Sigmoid colon (tissue), 7 donors: Measurements from ENCODE around the gene CBFA2T3. TPM values are rescaled to one million over a fixed set of nuclear protein-coding genes. Genes with fewer than 3 reads are reported as not detected.

Experiments
- DNase-seq: peaks from one replicate; pipeline ENCODE4 v3.0.0-alpha.2; 2019
- H3K27ac ChIP-seq, 4 donors: fragments of 200-600 bp; sonication (generic); one replicate each; pipeline ENCODE4 v1.5.1; 2016 to 2019; ENCODE audit warnings: mild to moderate bottlenecking in 1 of 4
- H3K27me3 ChIP-seq, 3 donors: fragments of 200-600 bp; sonication (generic); one replicate each; pipeline ENCODE4 v1.5.1; 2019; ENCODE audit warnings: mild to moderate bottlenecking in 1 of 3
- H3K36me3 ChIP-seq, 4 donors: fragments of 200-600 bp; sonication (generic); one replicate each; pipeline ENCODE4 v1.5.1; 2016 to 2019
- H3K4me1 ChIP-seq, 4 donors: fragments of 200-600 bp; sonication (generic); one replicate each; pipeline ENCODE4 v1.5.1; 2017 to 2019
- H3K4me3 ChIP-seq, 4 donors: fragments of 200-600 bp; sonication (generic); one replicate each; pipeline ENCODE4 v1.5.1; 2017 to 2019; ENCODE audit warnings: mild to moderate bottlenecking in 2 of 4, moderate library complexity in 1 of 4
- H3K9me3 ChIP-seq, 4 donors: fragments of 200-600 bp in 3 of 4; sonication (generic) in 3 of 4; one replicate each; pipeline versions ENCODE4 v1.5.1 to v1.6.1; 2013 to 2019
- EP300 ChIP-seq, 4 donors: sonication (generic); formaldehyde crosslinking; IDR thresholded peaks; one replicate each; pipeline ENCODE4 v1.6.1; 2017; ENCODE audit warnings: antibody characterized with exemption in 4 of 4
- POLR2A ChIP-seq, 2 donors: fragments of 450-650 bp; IDR thresholded peaks; one replicate each; pipeline ENCODE4 v1.6.1; 2016; ENCODE audit warnings: antibody characterized with exemption in 2 of 2, mild to moderate bottlenecking in 2 of 2, moderate library complexity in 2 of 2
- POLR2AphosphoS5 ChIP-seq, 4 donors: sonication (generic); formaldehyde crosslinking; IDR thresholded peaks; one replicate each; pipeline ENCODE4 v1.6.1; 2017; ENCODE audit warnings: antibody characterized with exemption in 4 of 4
- WGBS, 2 donors: extraction: QIAGEN DNeasy Blood & Tissue Kit; methylation state at CpG; one replicate each; pipeline ENCODE4 v1.1.7; 2013; 5-methylcytosine and 5-hydroxymethylcytosine counted together
- intact Hi-C: fragments of 100-400 bp; cut with DNase I; formaldehyde crosslinking; loops from one replicate; pipeline ENCODE4 v1.15.1; 2023
- polyA plus RNA-seq, 3 donors: library from polyadenylated mRNA; stranded (reverse); fragments of 200-250 nt; gene quantifications; one replicate each; pipeline ENCODE4 v1.2.3, GENCODE V29; 2013
- total RNA-seq, 4 donors: library from RNA; depleted of rRNA; stranded (reverse); fragments of >200 nt; gene quantifications; one replicate each; pipeline ENCODE4 v1.1.0, GENCODE V29; 2016
- TF ChIP-seq, protein P1 (sequence below), 4 experiments: fragments of 450-650 bp in 3 of 4; fragments of 200-600 bp in 1 of 4; IDR thresholded peaks; one replicate each; pipeline ENCODE4 v1.5.1; 2016 to 2019; ENCODE audit warnings: antibody characterized with exemption in 4 of 4, mild to moderate bottlenecking in 3 of 4, moderate library complexity in 2 of 4
- donor health status: healthy with polysubstance abuse.
- donor health status: Bipolar disorder and iron deficiency.
- donor health status: healthy.

The CBFA2T3 gene
- total and polyA plus RNA-seq, 7 donors = 0.95 to 26.8 (median 4.3) TPM

DNA sequence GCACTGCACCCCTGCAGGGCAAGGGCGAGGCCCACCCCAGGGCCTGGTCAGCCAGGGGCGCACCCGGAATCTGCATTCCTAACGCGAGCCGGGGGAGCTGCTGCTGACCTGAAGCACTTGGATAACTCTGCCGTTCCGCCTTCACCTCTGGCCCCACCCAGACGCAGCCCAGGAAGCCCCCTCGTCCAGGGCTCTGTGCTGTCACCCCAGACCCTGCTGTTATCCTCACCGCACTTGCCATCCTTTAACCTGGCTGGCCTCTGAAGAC is 97.3 kb downstream of the CBFA2T3 start:
- no peak overlapping the region for H3K4me3 ChIP-seq
- H3K9me3 ChIP-seq = no peaks in the 10 kb centered on the region
- H3K4me1 ChIP-seq = peaks cover 0 to 9% (median 0%) of the 10 kb centered on the region in 4 donors
- DNase-seq = no peak
- intact Hi-C loops = no loop called here
- H3K27me3 ChIP-seq = peaks cover 4 to 40% (median 25%) of the 10 kb centered on the region in 3 donors
- H3K36me3 ChIP-seq = no peaks in the 10 kb centered on the region
- H3K27ac ChIP-seq = no peak overlapping the region
- WGBS, 2 donors = 53 to 79% methylated on average over 11 of the region's 11 CpGs
- no peak for TF ChIP-seq POLR2A (IDR thresholded peaks at IDR 0.05)
- TF ChIP-seq EP300 (IDR thresholded peaks at IDR 0.05) = no peak
- TF ChIP-seq, protein P1, sequence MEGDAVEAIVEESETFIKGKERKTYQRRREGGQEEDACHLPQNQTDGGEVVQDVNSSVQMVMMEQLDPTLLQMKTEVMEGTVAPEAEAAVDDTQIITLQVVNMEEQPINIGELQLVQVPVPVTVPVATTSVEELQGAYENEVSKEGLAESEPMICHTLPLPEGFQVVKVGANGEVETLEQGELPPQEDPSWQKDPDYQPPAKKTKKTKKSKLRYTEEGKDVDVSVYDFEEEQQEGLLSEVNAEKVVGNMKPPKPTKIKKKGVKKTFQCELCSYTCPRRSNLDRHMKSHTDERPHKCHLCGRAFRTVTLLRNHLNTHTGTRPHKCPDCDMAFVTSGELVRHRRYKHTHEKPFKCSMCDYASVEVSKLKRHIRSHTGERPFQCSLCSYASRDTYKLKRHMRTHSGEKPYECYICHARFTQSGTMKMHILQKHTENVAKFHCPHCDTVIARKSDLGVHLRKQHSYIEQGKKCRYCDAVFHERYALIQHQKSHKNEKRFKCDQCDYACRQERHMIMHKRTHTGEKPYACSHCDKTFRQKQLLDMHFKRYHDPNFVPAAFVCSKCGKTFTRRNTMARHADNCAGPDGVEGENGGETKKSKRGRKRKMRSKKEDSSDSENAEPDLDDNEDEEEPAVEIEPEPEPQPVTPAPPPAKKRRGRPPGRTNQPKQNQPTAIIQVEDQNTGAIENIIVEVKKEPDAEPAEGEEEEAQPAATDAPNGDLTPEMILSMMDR (IDR thresholded peaks at IDR 0.05) = no peak
- TF ChIP-seq POLR2AphosphoS5 (IDR thresholded peaks at IDR 0.05) = no peak

- no peaks in the 10 kb centered on the region for H3K36me3 ChIP-seq
- no peaks in the 10 kb centered on the region for H3K9me3 ChIP-seq
- peaks cover 0 to 9% (median 0%) of the 10 kb centered on the region in 4 donors for H3K4me1 ChIP-seq
- no peak overlapping the region for H3K27ac ChIP-seq
- DNase-seq = no peak
- intact Hi-C loops = no loop called here
- peaks cover 4 to 40% (median 25%) of the 10 kb centered on the region in 3 donors for H3K27me3 ChIP-seq
- TF ChIP-seq EP300 (IDR thresholded peaks at IDR 0.05) (no peak), POLR2A (IDR thresholded peaks at IDR 0.05) (no peak), POLR2AphosphoS5 (IDR thresholded peaks at IDR 0.05) (no peak)
- TF ChIP-seq, protein P1 (IDR thresholded peaks at IDR 0.05) = no peak
- WGBS, 2 donors = 84 to 91% methylated on average over 45 of the region's 45 CpGs
- H3K4me3 ChIP-seq = no peak overlapping the region
These were observed 97.8 kb downstream of the CBFA2T3 start for GRCh38 chr16:88878967-88879787.

DNA sequence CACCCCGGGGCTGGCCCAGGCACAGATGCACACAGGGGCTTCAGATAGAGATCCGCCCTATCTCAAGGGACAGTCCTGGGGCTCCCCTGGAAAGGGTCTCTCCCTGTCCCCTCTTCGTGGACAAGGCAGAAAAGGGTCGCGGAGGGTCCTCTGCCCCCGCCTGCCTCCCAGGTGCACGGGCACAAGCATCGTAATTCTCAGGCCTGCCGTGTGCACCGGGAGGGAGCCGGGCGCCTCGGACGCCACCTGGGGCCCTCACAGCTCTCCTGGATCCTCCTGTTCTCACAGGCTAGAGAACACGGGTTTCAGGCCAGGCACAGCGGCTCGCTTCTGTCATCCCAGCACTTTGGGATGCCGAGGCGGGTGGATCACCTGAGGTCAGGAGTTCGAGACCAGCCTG is 98.7 kb downstream of the CBFA2T3 start:
- DNase-seq = no peak
- intact Hi-C loops = no loop called here
- peaks cover 4 to 34% (median 25%) of the 10 kb centered on the region in 3 donors for H3K27me3 ChIP-seq
- H3K27ac ChIP-seq = no peak overlapping the region
- TF ChIP-seq POLR2A (IDR thresholded peaks at IDR 0.05) = no peak
- TF ChIP-seq, protein P1 (IDR thresholded peaks at IDR 0.05) = no peak
- no peak for TF ChIP-seq EP300 (IDR thresholded peaks at IDR 0.05)
- no peak for TF ChIP-seq POLR2AphosphoS5 (IDR thresholded peaks at IDR 0.05)
- 92 to 94% methylated on average over 20 of the region's 20 CpGs for WGBS, 2 donors
- no peaks in the 10 kb centered on the region for H3K36me3 ChIP-seq
- peaks cover 0 to 9% (median 0%) of the 10 kb centered on the region in 4 donors for H3K4me1 ChIP-seq
- no peaks in the 10 kb centered on the region for H3K9me3 ChIP-seq
- no peak overlapping the region for H3K4me3 ChIP-seq

- TF ChIP-seq, protein P1 (IDR thresholded peaks at IDR 0.05) = no peak
- TF ChIP-seq EP300 (IDR thresholded peaks at IDR 0.05) (no peak), POLR2AphosphoS5 (IDR thresholded peaks at IDR 0.05) (no peak), POLR2A (IDR thresholded peaks at IDR 0.05) (no peak)
- WGBS, 2 donors = 73 to 89% methylated on average over 20 of the region's 20 CpGs
- peaks cover 0 to 9% (median 0%) of the 10 kb centered on the region in 4 donors for H3K4me1 ChIP-seq
- DNase-seq = no peak
- no peak overlapping the region for H3K27ac ChIP-seq
- H3K9me3 ChIP-seq = no peaks in the 10 kb centered on the region
- no peak overlapping the region for H3K4me3 ChIP-seq
- peaks cover 4 to 33% (median 25%) of the 10 kb centered on the region in 3 donors for H3K27me3 ChIP-seq
- H3K36me3 ChIP-seq = no peaks in the 10 kb centered on the region
- intact Hi-C loops = no loop called here
These were observed 99.3 kb downstream of the CBFA2T3 start for GRCh38 chr16:88877564-88878289.
